8988T (cell line): ENCODE data around the gene FGF12.
"Not testable (repeated sequence)": the region's sequence is repeated elsewhere in the genome, so short reads cannot be mapped to it uniquely, and the experiment has no call there.

Experiments used
- DNase-seq: peaks from one replicate; pipeline ENCODE4 v3.0.0; 2011

FGF12 gene

DNA sequence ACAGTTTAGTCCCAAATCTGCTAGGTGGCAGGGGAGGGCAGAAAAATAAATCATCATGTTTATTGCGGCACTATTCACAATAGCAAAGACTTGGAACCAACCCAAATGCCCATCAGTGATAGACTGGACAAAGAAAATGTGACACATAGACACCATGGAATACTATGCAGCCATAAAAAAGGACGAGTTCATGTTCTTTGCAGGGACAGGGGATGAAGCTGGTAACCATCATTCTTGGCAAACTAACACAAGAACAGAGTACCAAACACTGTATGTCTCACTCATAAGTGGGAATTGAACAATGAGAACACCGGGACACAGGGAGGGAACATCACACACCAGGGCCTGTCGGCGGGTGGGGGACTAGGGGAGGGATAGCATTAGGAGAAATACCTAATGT lies 150.6 kb downstream of the FGF12 start:
- not testable (repeated sequence) for DNase-seq

DNA sequence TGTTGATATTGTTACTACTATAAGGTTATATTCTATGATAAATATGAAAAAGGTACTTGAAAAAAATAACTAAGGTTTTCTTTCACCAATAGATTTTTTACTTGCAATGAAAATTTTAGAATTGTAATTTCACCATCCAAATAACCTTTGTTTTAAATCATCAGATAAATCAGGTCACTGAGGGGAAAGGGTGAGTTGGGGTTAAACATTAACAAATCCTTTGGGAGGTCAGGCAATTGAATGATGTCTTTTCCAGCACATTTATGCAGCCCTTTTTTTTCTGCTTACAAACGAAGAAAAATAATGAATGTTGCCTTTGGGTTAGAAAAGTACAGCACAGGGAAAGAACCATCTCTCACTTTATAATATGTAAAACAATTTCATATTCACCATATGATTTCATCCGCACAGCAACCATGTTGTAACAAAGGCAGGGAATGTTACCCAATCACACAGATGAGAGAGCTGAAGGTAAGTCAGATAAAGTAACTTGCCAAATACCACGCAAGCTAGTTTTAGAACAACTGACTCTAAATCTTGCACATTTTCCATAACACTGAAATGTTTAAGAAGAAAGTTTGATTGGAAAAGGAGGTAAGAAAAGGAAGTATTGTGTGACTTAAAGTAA lies 151.3 kb downstream of the FGF12 start:
- DNase-seq = no peak

DNA sequence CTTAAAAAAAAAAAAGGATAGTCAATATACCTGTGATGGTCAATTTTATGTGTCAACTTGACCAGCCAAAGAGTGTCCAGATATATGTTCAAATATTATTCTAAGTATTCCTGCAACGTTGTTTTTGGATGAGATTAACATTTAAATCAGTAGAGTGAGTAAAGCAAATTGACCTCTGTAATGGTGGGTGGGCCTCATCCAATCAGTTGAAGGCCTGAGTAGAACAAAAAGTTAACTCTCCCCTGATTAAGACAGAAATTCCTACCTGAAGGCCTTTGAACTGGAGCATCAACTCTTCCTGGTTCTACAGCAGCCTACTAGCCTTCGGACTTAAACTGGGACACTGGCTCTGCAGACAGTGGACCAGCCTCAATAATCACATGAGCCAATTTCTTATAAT lies 154.1 kb downstream of the FGF12 start:
- DNase-seq = no peak

DNA sequence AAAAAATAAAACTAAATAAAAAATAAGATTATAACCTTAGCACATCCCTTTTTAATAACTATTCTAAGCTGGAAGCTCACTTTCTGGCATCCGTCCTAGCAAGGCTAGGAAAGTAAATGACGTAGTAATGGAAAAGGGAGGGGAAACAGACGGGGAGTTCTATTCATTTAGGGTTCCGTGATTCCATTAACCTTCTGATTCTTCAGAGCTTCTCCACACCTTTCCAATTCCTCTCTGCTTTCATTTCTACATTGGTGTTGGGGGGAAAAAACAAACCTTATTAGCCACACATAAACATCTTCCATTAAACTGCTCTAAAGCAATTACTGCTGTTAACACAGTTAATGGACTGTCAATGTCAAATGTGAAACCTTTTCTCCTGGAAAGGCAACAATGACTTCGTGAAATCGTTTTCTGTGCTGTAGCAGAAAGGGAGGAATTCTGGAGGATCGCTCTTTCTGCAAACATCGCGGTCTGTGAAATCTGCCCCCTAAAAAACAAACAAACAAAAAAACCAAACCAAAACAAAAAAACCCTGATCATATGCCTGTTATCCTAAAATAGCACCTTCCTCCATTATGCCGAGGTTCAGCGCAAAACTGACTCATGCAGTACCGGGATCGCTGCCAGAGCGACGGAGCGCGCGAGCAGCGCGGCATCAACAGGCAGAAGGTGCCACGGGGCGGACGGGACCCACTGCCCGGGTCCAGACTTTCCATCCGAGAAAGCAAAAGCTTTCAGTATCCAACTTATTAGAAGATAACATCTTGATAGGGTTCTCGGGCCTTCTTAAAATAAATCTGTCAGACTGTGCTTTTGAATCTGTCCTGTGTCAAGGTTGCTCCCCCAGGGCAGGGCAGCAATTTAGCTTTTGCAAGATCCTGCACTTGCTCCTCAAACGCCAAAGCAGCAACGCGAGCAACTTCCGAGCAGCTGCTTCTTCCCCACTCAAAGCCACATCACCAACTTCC lies 156.2 kb downstream of the FGF12 start:
- DNase-seq = peak; percentile 18

DNA sequence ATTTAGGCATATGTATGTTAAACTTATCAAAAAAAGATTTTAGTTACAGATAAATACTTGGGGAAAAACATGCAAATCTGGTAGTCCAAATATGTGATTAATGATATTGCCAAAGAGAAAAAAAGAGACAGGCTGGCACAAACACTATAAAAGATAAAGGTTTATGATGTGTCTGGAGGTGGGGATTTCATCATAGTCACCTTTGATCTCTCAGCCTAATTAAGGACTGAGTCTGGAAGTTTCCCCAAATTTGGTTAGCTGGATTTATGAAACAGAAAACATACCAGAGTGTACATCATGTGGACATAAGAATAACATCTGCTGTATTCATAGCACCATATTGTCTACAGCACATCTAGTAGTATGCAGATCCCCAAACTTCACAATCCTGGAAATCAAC lies 157.0 kb downstream of the FGF12 start:
- DNase-seq = no peak

DNA sequence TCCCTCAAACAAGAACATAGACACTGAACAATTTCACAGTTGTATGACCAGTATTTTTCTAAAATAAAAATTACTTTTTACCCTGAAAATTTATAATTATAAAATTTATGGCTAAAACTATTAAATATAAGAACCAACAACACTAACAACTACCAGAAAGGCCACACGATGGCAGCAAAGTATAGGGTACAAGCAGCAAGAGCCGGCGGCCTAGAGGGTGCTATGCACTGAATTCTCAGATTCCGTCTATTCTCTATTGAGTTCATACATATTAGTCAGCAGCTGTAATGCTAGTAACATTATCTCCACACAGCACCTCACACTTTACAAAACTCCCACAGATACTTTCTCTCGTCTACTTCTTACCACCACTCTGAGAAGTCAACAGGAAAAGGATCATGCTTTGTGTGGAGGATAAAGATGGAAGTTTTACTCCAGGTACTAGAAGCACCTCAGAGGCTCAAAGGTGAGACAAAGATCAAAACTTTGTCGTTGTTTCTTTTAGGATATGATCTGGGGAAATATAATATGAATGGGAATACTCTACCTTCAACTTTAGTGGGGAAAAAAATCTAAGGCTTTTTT lies 160.5 kb downstream of the FGF12 start:
- peak; percentile 20 for DNase-seq

DNA sequence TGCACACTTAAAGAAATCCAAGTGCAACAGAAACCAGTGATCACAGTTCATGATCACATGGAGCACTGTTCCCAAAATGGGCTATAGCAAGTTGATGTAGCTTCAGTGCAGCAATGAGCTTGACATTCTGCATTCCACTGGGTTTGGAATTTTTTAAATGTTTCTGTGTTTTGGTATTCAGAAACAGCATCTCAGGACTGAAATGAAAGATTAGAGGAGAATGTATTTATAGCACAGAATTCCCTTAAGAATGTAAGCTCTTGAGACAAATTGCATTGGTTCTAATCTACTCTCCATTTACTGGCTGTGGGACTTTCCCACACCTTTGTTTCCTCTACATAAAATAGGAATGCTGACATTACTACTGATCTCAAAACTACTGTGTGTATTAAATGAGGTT lies 162.7 kb downstream of the FGF12 start:
- DNase-seq = no peak

DNA sequence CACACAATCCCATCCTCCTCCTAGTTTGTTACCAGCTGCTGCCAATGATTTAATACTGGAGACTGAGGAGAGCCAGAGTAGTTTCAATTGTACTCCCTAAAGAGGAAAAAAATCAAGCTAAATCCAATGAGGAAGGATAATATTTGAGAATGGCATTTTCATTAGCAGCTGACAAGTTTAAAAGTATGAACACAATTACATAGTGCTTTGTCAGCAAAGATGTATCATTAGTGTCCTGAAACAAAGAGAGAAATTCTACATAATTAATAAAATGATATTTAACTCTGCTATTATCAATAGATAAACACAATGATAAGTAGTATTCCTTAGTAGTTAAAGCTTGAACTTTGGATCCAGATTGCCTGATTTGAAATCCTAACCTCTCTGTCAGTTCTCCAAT lies 163.9 kb downstream of the FGF12 start:
- no peak for DNase-seq

DNA sequence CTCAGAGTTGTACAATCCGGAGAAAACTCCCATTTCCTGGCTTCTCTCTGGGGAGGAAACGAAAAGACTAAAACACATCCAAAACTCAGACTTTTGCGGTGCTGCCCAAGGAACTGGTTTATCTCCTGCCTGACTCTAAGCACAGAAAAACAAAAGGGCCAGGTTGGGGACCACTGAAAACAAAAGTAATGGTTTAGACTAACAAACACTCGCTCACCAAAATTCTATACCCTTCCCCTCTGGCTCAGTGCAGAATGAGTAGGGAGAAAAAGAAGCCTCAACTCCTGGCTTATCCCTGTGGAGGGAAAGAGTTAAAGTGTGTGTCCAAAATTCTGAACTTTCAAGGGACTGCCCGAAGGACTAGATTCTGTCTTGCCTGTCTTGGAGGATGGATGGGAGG lies 173.6 kb downstream of the FGF12 start:
- no peak for DNase-seq

DNA sequence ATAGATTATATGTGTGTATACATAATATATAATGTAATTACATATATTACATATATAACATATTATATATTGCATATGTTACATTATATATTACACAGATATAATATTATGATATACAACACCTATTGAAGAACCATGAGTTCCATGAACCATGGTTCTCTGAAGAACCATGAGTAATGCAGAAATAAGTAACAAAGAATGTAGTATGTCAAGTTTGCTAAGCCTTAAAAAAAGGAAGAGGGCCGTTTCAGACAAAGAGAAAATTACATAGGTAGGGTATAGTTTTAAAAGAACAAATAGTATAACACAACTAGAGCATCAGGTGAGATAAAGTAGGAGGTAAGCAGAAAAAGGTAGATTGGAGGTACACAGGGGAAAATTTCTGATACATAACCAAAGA lies 177.0 kb downstream of the FGF12 start:
- DNase-seq = no peak

DNA sequence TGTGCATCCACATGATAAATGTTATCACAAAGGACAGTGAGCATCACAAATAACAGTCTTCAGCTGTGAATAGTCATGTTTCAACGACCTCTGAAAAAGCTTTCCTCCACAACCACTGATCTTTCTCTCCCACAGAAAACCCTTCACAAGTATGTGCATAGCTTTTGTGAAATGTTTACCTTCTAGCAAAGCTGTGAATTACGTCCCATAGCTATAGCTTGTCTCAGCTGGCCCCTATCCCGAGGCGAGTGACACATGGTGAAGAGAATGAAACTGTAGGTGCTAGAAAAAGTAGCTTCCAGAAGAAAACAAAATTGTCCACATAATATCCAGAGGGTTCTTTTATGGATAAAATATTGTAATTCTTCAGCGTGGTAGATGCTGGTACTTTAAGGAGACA lies 182.0 kb downstream of the FGF12 start:
- no peak for DNase-seq

DNA sequence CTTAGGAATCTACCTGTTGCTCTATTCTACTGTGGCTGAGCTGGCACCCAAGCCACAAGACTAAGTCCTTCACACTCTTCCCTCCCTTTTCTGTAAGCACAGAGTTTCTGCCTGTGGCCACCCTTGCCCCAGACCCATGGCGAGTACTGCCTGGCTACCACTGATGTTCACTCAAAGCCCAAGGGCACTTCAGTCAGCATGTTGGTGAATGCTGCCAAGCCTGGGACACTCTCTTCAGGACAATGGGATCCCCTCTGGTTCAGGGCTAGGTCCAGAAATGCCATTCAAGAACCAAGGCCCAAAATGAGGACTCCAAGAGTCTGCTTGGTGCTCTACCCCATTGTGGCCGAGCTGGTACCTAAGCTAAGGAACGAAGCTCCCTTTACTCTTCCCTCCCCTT lies 184.2 kb downstream of the FGF12 start:
- DNase-seq = no peak

DNA sequence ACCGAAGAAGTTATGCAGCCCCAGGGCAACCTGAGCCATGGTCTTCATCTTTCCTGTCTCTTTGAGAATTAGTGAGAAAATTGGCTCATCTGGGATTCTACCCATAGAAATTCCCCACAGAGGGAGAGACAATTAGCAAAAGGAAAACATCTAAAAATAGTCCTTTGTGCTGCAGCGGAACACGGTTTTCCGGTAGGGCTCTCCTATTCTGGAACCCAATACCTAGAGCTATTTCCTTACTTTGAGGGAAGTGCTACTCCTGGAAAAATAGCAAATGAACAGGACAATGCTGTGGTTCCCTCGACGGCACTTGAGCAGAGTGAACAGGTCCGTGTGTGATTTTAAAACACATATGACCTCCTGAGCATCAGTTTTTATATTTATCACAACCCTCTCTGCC lies 210.5 kb downstream of the FGF12 start:
- DNase-seq = no peak

DNA sequence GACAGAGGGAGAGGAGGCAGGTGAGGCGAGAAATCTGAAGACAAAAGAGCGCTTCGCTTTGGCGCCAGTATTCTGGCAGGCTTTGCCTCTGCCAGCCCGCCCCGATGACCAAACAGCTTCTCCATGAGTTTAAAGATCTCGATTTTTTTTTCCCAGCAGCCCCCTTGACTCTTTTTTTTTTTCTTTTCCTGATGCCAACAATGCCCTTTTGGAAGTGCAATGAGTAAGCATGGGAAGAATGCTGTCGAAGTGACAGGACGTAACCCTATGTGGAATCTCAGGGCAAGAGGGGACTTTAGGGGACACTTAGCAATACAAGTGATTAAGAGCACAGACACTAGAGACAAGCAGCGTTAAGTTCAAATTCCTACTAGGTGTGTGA lies 211.7 kb downstream of the FGF12 start:
- DNase-seq = no peak

DNA sequence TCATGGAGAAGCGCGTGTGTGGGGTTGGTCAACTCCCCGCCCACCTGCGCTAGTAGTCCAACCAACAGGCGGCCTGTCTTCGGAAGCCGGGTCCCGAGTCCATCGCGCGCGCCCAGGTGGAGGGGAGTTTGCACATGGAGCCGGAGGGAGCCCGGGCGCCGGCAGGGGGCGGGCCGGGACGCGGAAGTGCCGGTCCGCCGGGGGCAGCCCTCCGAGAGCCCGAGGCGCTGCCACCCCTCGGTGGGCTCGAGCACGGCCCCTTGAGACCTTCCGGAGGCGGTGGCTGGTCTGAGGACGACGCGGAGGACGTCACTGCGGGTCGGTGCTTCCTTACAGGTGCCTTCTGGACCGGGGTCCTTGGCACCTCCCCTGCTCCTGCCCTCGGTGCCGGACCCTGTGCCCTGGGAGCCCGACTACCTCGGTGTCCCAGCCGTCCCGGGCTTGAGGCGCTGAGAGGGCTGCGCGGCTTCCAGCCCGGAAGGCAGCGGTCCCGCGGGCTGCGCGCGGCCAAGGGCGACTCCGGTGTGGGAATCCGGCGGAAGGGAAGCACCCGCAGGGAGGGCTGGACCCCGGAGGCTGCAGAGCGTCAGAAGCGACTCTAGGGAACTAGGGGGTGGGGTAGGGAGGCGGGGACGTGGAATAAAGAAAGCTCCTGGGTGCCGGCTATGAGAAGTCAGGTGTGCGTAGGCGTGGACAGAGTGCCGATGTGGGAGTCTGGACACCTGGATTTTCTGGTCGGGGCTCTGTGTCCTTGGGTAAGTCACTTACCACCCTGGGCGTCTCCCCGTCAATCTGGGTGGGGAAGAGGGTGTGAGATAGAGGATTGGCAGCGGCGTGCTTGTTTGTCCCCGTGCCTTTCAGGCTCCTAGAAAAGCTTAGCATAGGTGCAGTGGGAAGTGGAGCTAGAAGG lies 212.3 kb downstream of the FGF12 start:
- DNase-seq = no peak

DNA sequence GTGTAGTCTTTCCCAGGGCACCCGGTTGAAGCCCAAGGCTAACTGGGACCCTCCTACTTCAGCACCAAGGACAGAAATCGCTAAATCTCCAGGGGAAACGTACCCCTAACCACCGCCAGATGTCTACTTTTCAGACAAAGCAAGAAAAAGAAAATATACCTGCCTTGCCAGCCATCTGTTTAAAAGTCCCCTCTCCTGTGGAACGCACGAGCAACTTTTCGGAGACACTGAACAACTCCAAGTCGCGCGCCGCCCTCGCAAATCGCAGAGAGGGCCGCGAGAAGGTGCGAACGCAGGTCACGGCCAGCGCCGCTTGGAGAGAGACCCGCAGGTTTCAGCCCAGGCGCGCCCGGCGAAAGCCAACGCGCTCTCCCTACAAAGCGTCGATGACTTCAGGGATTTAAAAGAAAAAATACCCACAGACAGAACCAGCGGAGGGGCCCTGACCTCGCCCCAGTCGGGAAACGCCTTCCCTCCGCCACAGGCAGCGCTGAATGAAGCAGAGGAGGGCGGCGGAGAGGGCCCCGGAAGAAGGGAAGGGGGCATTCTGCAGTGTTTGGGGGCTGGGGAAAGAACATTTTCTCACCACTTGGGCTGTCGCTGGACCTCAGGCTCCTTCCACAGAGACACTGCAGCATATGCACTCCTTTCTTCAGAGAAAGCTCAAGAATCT lies 213.1 kb downstream of the FGF12 start:
- DNase-seq = no peak

DNA sequence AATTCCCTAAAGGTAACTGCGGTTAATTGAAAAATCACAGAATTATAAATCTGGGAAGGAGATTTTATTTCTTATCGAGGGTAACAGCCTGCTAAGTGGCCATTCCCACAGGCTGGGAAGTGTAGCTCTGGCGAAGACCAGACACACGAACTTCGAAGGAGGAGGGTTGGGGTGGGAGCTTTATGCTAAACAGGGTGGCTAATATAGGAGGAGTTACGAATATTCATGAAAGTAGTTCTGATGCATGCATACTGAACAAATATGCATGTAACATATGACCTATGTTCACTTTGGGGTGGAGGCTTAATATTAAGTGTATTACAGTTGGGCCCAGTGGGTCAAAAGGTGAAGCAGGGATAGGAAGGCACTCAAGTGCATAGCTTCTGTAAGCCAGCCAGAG lies 221.6 kb downstream of the FGF12 start:
- no peak for DNase-seq

DNA sequence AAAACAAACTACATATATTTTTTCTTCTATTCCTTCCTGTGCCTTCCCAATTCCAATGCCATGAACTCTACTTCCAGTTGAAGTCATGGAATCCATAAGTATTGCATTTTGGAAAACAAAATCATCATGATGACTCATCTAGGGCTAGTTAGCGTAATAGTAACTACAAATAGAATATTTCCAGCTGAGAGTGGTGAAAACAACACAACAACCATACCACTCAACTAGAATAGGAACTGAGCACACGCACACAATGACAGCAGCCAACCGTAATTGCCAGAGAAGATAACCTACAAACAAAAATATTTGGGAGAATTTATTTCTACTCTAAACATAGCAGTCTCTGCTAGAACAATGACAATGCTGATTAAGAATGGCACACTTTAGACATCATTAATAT lies 225.9 kb downstream of the FGF12 start:
- DNase-seq = no peak

DNA sequence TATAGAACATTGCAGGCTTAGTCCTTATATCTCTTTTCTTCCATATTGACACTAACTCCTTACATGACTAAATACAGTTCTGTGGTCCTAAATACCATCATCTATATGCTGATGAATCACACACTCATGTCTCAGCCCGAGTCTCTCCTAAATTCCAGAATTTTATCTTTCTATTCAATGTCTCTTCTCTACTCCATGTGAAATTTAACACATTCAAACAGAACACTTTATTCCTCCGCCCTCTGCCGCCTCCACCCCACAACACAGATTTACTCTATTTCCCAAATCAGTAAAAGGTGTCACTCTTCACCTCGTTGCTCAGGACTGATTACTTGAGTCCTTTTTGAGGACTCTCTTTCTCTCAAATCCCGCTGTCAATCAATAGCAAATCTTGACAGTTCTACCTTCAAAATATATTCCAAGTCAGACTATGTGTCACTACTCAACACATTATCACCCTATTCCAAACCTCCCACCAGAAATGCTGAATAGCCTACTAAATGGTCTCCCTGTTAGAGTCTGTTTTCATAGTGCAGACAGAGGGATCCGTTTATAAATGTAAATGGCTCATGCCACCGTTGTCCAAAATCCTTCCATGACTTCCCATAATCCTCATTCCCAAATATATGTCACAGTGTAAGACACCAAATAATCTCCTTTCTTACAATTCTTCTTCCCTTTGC lies 230.3 kb downstream of the FGF12 start:
- no peak for DNase-seq

DNA sequence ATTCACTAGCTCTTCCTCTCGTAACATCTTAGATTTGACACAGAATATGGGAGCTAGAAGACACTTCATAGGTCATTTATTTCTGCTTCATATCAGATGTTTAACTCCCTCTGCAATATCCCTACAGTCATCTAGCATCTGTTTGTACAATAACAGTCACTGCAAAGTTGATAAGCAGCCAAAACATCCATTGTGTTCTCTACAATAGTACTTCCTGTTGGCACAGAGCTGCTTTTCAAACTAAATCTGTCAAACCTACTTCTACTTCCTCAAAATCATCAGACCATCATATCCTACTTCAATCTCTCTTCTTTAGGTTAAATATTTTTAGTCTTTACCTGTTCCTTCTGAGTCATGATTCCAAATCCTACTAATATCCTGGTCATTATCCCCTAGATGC lies 233.2 kb downstream of the FGF12 start:
- no peak for DNase-seq

DNA sequence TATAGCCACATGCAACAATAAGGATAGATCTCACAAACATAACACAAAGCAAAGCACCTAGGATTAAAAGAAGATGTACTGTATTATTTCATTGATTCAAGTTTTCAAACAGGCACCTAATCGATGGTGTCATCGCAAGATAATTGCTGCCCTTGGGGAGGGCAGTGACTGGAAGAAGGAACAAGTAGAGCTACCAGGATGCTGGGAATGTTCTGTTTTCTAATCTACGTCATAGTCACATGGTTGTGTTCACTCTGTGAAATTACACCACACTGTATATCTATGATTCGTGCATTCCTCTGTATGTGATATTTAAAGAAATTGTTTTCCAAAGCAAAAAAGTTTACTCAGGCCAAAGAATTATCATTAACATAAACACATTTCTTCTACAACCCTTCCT lies 236.6 kb downstream of the FGF12 start:
- no peak for DNase-seq

DNA sequence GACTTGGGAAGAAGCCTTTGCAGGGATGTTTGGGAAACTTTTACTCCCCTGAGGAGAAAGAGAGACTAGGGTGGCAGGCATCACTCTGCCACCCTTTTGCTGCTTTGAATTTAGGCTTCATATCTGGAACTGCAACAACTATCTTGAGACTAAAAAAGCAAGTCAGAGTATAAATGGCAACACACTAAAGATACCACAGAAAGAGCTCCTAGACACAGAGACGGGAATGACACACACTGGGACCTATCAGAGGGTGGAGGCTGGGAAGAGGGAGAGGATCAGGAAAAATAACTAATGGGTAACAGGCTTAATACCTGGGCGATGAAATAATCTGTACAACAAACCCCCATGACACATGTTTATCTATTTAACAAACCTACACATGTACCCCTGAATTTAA lies 237.8 kb downstream of the FGF12 start:
- DNase-seq = no peak
